ENCODE data around the gene IFT88.

IFT88 gene

DNA sequence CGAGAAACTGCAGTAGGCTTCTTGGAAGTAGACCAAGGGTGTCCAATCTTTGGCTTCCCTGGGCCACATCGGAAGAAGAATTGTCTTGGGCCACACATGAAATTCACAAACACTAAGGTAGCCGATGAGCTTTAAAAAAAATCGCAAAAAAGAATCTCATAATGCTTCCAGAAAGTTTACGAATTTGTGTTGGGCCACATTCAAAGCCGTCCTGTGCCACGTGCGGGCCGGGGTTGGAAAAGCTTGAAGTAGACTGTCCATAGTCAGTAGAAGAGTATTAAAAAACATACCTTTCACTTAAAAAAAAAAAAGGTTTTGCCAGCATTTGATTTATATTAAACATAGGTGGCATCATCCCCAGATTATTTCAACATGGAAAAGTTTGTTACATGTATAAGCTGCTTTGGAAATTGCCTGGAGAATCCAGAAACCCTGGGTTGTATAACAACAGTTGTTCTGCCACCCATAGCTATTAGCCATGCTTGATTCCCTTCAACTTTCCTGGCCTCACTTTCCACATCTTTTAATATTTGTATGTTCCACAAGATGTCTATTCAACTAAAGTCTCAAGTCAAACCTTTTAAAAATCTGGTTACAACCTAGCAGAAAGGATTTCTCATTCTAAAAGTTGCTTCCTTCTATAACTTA is 1.0 kb downstream of the IFT88 start:
- no peak for DNase-seq

GRCh38 chr13:20570517-20570916 is 3.6 kb downstream of the IFT88 start:
- DNase-seq: no peak

GRCh38 chr13:20571676-20572075 is 4.7 kb downstream of the IFT88 start:
- DNase-seq: no peak

GRCh38 chr13:20573186-20573585 is 6.2 kb downstream of the IFT88 start:
- no peak for DNase-seq

DNA sequence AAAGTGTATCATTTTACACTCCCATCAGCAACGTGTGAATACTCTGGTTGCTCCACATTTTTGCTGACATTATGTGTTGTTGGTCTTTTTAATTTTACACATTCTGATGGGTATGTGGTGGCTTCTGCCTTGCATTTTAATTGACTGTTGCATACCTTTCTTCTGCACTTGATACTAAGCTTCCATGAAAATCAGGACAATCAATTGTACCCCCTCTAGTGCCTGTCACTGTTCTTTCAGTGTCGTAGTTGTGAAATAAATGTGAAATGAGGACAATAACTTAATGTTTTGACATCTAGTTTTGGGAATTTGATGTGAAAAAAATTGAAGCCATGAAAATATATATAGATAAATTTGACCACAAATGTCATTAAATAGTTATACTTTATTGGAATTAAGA is 6.7 kb downstream of the IFT88 start:
- no peak for DNase-seq

GRCh38 chr13:20579191-20579590 is 12.2 kb downstream of the IFT88 start:
- no peak for DNase-seq

- DNase-seq: no peak
Measured at GRCh38 chr13:20580257-20580656, 13.3 kb downstream of the IFT88 start.

- no peak for DNase-seq
Measured at GRCh38 chr13:20582026-20582425, 15.1 kb downstream of the IFT88 start.

GRCh38 chr13:20583803-20584293 is 16.9 kb downstream of the IFT88 start:
- DNase-seq: no peak

DNA sequence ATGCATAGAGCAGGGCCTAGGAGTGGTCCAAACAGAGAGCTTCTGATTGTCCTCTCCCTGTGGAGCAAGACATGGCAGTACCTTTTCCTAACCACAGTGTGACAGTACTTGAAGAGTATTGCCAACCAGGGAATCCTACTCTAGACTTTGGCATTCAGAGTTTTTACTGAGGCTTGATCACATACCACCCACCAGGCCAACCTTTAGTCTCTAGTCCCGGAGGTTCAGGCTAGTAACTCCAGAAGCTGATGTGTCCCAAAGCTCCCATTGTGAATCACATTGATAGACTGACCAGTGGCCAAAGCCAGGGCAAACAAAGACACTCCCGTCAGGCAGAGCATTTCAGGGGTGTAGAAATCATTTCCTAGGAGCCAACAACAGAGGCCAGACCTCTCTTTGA is 18.4 kb downstream of the IFT88 start:
- DNase-seq: no peak

DNA sequence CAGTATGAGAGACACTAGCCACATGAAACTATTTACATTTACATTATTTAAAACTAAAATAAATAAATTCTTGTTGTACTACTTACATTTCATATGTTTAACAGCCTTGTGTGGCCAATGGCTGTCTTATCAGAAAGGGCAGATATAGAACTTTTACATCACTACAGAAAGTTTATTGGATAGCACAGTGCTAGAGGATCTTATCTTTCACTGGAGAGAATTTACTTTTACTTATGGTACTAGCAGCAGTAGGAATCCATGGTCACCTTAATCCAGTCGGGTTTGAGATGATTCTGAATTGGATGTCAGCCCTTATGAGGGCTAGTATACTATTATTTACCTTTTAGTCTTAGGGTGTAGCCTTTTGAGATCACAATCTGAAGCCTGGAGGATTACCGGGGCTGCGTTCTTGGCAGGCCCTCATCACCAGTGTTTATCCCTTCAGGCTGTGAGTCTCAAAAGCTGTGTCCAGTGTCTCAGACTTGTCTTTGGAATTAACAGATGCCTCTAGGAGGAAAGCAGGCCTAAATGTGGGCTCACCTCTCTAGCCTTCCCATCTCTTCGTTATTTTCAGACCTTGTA is 21.7 kb downstream of the IFT88 start:
- no peak for DNase-seq

DNA sequence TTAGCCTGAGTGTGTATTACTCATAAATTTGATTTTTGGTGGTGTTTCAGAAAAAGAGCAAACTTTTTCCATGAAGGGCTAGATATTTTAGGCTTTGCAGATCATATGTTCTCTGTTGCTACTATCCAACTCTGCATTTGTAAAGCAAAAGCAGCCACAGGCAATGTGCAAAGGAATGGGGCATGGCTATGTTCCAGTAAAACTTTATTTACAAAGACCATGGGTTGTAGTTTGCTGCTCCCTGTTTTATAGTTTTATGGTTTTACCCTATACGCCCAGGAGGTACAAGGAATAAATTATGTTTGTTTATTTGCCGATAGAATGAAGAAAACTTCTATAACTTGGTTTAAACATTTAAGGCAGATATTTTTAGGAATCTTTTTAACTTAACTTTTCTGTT is 23.6 kb downstream of the IFT88 start:
- DNase-seq: no peak

- no peak for DNase-seq
Measured at GRCh38 chr13:20592606-20593005, 25.6 kb downstream of the IFT88 start.

DNA sequence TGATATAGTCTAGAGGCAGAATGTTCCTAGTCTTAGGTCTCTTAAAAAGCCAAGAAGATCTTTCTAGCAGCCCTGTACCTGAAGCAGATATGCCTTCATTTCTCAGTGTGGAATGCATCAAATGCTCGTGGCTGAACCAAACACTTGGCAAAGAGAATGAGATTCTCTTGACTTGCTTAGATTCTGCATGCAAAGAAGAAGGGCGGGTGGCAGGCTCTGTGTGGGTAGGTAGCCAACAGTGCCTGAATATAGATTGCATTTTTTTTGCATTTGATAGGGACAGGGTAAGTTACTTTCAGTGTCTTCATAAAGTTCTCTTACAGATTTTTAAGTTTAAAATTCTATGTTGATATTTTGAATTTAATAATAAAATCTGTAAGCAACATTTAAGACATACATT is 27.3 kb downstream of the IFT88 start:
- DNase-seq: no peak

GRCh38 chr13:20607015-20607414 is 40.1 kb downstream of the IFT88 start:
- DNase-seq: no peak

GRCh38 chr13:20608438-20609020 is 41.6 kb downstream of the IFT88 start:
- DNase-seq: no peak

- no peak for DNase-seq
Measured at GRCh38 chr13:20609145-20609544, 42.2 kb downstream of the IFT88 start.

DNA sequence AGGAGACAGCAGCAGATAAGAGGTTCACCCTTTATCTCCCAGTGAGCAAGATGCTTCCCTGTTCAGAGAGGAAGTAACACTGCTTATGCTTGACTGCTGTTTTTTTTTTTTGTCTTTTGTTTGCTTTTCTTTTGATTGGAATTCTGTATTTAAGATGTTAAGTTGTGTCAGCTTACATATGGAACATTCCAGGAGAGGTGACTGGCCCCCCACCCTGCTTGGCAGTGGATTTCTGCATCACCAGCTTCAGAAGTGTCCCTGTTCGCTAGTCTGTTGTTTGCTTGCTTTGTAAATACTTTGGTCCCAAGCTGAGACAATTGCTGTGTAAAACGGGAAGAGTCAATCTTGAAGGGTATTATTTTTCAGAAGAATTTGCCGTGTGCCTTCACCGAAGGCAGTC is 43.0 kb downstream of the IFT88 start:
- DNase-seq: no peak

- no peak for DNase-seq
Measured at GRCh38 chr13:20616059-20616797, 49.3 kb downstream of the IFT88 start.

DNA sequence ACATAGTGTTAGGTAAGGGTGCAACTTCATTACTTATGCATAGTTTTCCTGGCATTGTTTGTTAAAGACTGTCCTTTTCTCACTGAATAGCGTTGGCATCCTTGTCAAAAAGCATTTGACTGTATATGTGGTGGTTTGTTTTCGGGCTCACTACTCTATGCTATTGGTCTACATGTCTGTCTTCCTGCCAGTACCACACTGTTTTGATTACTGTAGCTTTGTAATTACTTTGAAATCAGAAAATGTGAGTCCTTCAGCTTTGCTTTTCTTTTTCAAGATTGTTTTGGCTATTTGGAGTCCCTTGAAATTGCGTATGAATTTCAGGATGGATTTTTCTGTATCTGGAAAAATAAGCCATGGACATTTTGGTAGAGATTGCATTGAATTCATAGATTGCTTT is 56.0 kb downstream of the IFT88 start:
- no peak for DNase-seq

DNA sequence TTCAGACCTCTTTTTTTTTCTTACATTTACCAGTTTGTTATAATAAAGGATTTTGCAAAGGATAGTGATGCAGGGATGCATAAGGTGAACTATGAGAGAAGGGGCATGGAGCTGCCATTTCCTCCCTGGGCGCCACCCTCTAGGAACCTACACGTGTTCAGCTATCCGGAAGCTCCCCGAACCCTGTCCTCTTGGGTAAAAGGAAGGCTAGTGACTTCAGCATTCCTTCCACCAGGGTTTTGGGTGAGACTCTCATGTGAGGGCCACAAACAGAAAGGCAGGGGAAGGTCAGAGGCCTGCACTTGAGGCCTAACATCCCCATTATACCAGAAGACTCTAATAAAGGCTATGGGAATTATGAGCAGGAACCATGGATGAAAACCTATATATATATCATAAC is 57.3 kb downstream of the IFT88 start:
- no peak for DNase-seq

DNA sequence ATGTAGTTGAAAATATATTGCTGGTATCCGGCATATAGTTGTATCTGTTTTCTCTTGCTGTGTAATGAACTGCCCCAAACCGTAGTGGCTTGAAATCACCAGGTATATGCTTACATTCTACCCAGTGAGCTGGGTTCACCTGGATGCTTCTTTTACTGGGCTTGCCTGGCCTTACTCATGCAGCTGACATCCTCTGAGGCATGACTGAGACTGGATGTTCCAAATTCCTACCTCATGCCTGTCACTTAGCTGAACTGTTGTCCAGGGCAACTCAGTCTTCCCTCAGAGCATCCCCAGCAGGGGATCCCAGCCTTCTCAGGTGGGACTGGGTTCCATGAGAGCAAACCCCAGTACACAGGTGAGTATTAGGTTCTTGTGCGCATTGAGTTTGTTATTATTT is 66.8 kb downstream of the IFT88 start:
- no peak for DNase-seq

- DNase-seq: no peak
Measured at GRCh38 chr13:20636079-20636478, 69.1 kb downstream of the IFT88 start.

GRCh38 chr13:20637811-20638210 is 70.9 kb downstream of the IFT88 start:
- no peak for DNase-seq

All from SHP77 treated with DMSO at 0.1 percent for 48 hours (cell line).